ENCODE results near the gene SEMA3D.

SEMA3D gene

GRCh38 chr7:85186521-85187241 is at the start of gene SEMA3D:
Gene SEMA3D (minus strand): TSS chr7:85187056. CDS start chr7:85121891, 65,165 bp downstream.
- DNase-seq: peak; percentile 74

- no peak for DNase-seq
These were observed 47.9 kb upstream of the SEMA3D start for GRCh38 chr7:85234730-85235129.

DNA sequence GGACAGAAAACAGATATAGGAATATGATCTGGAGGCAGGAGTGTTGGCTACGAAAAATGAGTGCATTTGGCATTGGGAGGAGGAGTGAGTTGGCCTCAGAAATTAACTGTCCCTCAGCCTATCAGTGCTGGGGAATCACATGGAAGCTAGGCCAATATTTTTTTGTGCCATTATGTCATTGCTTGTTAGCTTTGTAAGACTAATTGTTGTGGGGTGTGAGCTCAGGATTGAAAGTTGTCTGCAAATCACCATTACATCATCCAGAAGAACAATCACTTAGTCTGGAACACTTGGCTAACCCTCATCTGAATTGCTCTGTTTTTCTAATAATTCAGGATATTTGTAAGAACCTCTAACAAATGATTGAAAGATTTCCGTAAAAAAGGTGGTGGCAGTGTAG is 45.2 kb upstream of the SEMA3D start:
- DNase-seq: no peak

- DNase-seq: no peak
These were observed 43.8 kb upstream of the SEMA3D start for GRCh38 chr7:85230623-85231022.

GRCh38 chr7:85229544-85229943 is 42.7 kb upstream of the SEMA3D start:
- no peak for DNase-seq

GRCh38 chr7:85226361-85227085 is 39.7 kb upstream of the SEMA3D start:
- DNase-seq: no peak

- no peak for DNase-seq
These were observed 37.3 kb upstream of the SEMA3D start for GRCh38 chr7:85224171-85224570.

- no peak for DNase-seq
These were observed 35.7 kb upstream of the SEMA3D start for GRCh38 chr7:85222522-85222921.

GRCh38 chr7:85221796-85222195 is 34.9 kb upstream of the SEMA3D start:
- no peak for DNase-seq

- no peak for DNase-seq
These were observed 33.8 kb upstream of the SEMA3D start for GRCh38 chr7:85220651-85221050.

- DNase-seq: no peak
These were observed 33.2 kb upstream of the SEMA3D start for GRCh38 chr7:85220023-85220422.

- DNase-seq: no peak
These were observed 30.2 kb upstream of the SEMA3D start for GRCh38 chr7:85217085-85217484.

GRCh38 chr7:85215098-85215497 is 28.2 kb upstream of the SEMA3D start:
- no peak for DNase-seq

GRCh38 chr7:85213500-85213899 is 26.6 kb upstream of the SEMA3D start:
- no peak for DNase-seq

GRCh38 chr7:85205754-85206153 is 18.9 kb upstream of the SEMA3D start:
- no peak for DNase-seq

DNA sequence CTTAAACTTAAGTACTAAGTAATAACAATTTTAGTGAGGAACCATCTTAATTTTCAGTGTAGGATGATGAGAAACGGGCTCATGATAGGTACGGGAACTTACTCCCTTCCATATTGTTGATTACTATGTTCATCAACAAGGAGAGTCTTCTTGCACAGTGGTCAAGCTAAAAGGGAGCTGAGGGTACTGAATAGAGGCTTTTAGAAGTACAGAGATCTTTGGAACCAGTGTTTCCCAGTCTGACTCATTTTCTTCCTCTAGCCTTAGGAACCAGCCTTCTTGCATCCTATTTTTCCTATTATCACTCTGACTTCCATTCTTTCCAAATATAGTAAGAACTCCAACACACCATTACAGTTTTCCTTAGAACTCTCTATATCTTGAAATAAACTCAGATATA is 17.6 kb upstream of the SEMA3D start:
- DNase-seq: no peak

- DNase-seq: no peak
These were observed 17.2 kb upstream of the SEMA3D start for GRCh38 chr7:85204061-85204460.

DNA sequence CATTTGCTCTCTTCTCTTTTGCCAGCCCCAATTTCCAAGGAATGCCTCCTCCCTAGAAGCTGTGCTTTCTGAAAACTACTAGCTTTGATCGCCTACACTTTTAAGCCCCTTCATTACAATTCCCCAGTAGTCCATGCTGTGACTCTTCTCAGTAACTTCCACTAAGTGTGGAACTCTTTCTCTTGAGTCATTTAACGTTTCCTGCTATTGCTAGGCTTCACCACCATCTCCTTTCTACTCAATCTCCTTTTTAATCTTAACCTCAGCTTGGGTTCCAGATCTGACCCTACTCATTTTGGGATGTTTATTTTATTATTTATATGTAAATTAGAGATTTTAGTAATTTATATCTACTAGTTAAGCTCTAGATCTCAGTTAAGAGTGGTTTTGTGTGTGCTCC is 14.4 kb upstream of the SEMA3D start:
- no peak for DNase-seq

DNA sequence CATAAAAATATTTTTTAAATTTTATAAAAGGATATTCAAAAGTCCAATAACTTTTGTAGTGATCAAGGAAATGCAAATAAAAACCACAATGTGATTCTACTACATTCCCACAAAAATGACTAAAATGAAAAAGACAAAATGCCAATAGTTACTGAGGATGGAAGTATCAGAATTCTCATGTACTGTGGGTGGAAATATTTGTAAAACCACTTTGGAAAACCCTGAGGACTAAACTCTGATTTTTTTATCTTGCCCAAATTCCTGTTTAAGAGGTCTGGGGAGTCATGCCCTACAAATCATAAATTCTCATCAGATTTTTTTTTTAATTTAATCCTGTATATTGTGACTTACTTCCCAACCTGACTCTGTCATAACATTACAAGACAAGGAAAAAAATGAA is 9.8 kb upstream of the SEMA3D start:
- no peak for DNase-seq

GRCh38 chr7:85191383-85191782 is 4.5 kb upstream of the SEMA3D start:
- DNase-seq: no peak

- no peak for DNase-seq
These were observed 754 bp downstream of the SEMA3D start for GRCh38 chr7:85186083-85186520.

DNA sequence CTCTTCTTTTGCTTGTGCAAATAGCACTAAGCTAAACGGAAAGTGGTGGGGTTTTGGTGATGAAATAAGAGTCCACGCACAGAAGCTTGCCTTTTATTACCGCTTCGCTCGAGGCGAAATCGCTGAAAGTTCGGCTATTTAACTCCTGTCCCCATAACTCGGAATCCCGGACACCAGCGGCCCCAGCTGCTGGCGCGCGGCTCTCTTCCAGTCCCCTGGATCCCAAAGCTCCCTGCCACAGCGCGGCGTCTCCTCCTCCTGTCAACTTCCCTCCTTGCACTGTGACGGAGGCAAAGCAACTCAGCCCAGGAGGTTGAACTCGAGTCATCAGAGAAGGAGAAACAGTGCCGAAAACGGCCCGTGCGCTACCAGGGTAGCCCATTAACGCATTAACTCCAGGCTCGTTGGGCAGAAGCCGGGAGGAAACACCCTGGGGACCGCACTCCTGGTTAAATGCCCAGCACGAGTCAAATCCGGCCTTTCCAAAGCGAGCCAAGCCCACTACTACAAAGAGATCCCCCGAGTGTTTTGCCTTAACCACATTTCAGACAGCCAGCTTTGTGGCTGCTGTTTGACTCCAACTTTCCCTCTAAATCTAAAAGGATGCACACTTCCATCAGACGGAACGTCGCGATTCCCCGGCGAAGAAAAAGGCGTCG is 1.3 kb downstream of the SEMA3D start:
- DNase-seq: peak; percentile 14

DNA sequence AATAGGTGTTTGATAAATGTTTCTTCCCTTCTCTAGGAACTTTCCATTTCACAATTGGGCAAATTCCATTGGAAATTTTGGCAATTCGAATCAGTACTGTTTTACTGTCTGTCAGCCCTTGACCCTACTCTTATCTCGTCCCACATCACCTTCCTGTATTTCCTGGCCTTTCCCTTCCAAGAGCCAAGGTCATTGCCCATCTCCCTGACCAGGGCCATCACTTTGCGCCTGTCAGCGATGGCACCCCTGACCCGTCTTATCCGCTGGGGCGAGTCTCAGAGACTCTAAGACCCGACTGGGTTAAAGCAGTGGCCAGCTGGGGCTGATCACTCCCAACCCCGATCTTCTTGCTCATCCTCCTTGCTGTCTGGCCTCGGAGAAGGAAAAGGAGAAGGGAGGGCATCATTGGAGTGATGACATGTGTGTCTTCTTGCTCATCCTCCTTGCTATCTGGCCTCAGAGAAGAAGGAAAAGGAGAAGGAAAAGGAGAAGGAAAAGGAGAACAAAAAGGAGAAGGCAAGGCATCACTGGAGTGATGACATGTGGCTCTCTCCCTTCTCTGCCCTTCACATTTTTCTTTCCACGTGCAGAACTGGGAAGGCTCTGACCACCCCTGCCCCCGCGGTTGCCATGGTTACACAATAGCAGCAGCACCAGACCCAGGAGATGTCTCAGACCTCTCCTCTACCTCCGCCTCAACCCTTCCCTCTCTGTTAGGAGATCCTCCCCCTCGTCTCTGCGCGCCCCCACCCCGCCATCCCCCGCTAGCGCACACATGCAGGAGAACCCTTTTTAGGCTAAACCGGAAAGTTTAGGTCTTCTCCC is 2.0 kb downstream of the SEMA3D start:
- DNase-seq: no peak
